IMR-90 (cell line): ENCODE data around the gene TAF1. TPM values are rescaled to one million over a fixed set of nuclear protein-coding genes. Genes with fewer than 3 reads are reported as not detected.

Experiments used
- ATAC-seq: fragments of 200-7000 bp; cut with Tn5 transposase; 2 replicates; pipeline ENCODE4 v1.9.1; 2020; ENCODE audit warnings: low read depth, mild to moderate bottlenecking, moderate library complexity
- BruUV-seq: library from RNA; stranded (reverse); fragments of 400-500 nt; replicated peaks from 2 replicates; lab custom pipeline; 2021; lab: Mats Ljungman, UMichigan
- CTCF ChIA-PET: fragments of 300-600 bp; formaldehyde crosslinking; extraction: SDS; loops from one replicate; lab custom pipeline; 2021; ENCODE audit warnings: antibody characterized with exemption; lab: Yijun Ruan, JAX
- POLR2A ChIA-PET: fragments of 300-600 bp; sonication (Branson Sonifier 250); formaldehyde crosslinking; loops from one replicate; lab custom pipeline; 2022; ENCODE audit warnings: antibody characterized with exemption; ENCODE audit not compliant: unreplicated experiment; lab: Charles Lee
- DNase-seq: peaks from one replicate; pipeline ENCODE4 v3.0.0; 2013
- H2AFZ ChIP-seq: replicated peaks from 2 replicates; pipeline ENCODE3; 2013; ENCODE audit warnings: low read length, mild to moderate bottlenecking; ENCODE audit not compliant: poor library complexity
- H2AK5ac ChIP-seq: 2 replicates; pipeline ENCODE4 v1.6.1; 2013; ENCODE audit warnings: low read depth, low read length, inconsistent platforms
- H2AK9ac ChIP-seq: replicated peaks from 2 replicates; pipeline ENCODE3; 2013; ENCODE audit warnings: mild to moderate bottlenecking, low read depth, low read length, moderate library complexity; ENCODE audit not compliant: poor library complexity
- H2BK120ac ChIP-seq: 2 replicates; pipeline ENCODE4 v1.6.1; 2013; ENCODE audit warnings: low read depth, low read length, inconsistent platforms
- H2BK15ac ChIP-seq: 3 replicates; pipeline ENCODE4 v1.6.1; 2013; ENCODE audit warnings: low read depth, low read length, inconsistent platforms
- H2BK20ac ChIP-seq: 2 replicates; pipeline ENCODE4 v1.6.1; 2013; ENCODE audit warnings: low read depth, mild to moderate bottlenecking, inconsistent platforms, low read length, moderate library complexity
- H2BK5ac ChIP-seq: 2 replicates; pipeline ENCODE4 v1.6.1; 2013; ENCODE audit warnings: mild to moderate bottlenecking, low read depth, low read length, inconsistent platforms; ENCODE audit not compliant: poor library complexity, severe bottlenecking
- H3K14ac ChIP-seq: replicated peaks from 2 replicates; pipeline ENCODE4 v1.6.1; 2013; ENCODE audit warnings: low read depth, low read length, inconsistent platforms
- H3K18ac ChIP-seq: 2 replicates; pipeline ENCODE4 v1.6.1; 2013; ENCODE audit warnings: low read depth, low read length, control low read depth
- H3K23ac ChIP-seq: 2 replicates; pipeline ENCODE4 v1.6.1; 2013; ENCODE audit warnings: low read depth, low read length, inconsistent platforms
- H3K27ac ChIP-seq: 2 replicates; pipeline ENCODE4 v1.5.1; 2013; ENCODE audit warnings: mild to moderate bottlenecking, control low read depth, low read length; ENCODE audit not compliant: insufficient read depth
- H3K27me3 ChIP-seq: 2 replicates; pipeline ENCODE4 v1.6.1; 2013; ENCODE audit warnings: low read length; ENCODE audit not compliant: control insufficient read depth, insufficient read depth
- H3K36me3 ChIP-seq: 2 replicates; pipeline ENCODE4 v1.6.1; 2013; ENCODE audit warnings: low read length, mixed read lengths; ENCODE audit not compliant: control insufficient read depth, insufficient read depth
- H3K4ac ChIP-seq: 2 replicates; pipeline ENCODE4 v1.6.1; 2013; ENCODE audit warnings: low read depth, low read length, inconsistent platforms
- H3K4me1 ChIP-seq: 2 replicates; pipeline ENCODE4 v1.6.1; 2013; ENCODE audit warnings: low read length, mixed read lengths; ENCODE audit not compliant: control insufficient read depth, insufficient read depth
- H3K4me2 ChIP-seq: 2 replicates; pipeline ENCODE4 v1.6.1; 2013; ENCODE audit warnings: low read depth, mild to moderate bottlenecking, control low read depth, low read length, moderate library complexity
- H3K4me3 ChIP-seq: 2 replicates; pipeline ENCODE4 v1.5.1; 2013; ENCODE audit warnings: low read depth, mild to moderate bottlenecking, control low read depth, low read length, moderate library complexity; ENCODE audit not compliant: insufficient read depth
- H3K56ac ChIP-seq: 2 replicates; pipeline ENCODE4 v1.6.1; 2013; ENCODE audit warnings: low read length, inconsistent platforms; ENCODE audit not compliant: insufficient read depth; ENCODE audit errors: extremely low read depth
- H3K79me1 ChIP-seq, 2 experiments: 2 replicates each; pipeline ENCODE4 v1.6.1; 2013; ENCODE audit warnings: low read length in 2 of 2, inconsistent platforms in 1 of 2, low read depth in 1 of 2
- H3K9ac ChIP-seq: 2 replicates; pipeline ENCODE4 v1.6.1; 2013; ENCODE audit warnings: low read depth, low read length, control low read depth
- H3K9me1 ChIP-seq: 2 replicates; pipeline ENCODE4 v1.6.1; 2013; ENCODE audit warnings: low read length, inconsistent platforms; ENCODE audit not compliant: insufficient read depth
- H3K9me3 ChIP-seq: 2 replicates; pipeline ENCODE4 v1.6.1; 2013; ENCODE audit warnings: low read length; ENCODE audit not compliant: control insufficient read depth, insufficient read depth
- H4K20me1 ChIP-seq: 2 replicates; pipeline ENCODE4 v1.6.1; 2013; ENCODE audit warnings: low read length, inconsistent platforms; ENCODE audit not compliant: insufficient read depth
- H4K5ac ChIP-seq: 2 replicates; pipeline ENCODE4 v1.6.1; 2013; ENCODE audit warnings: mild to moderate bottlenecking, low read depth, low read length, control low read depth
- H4K8ac ChIP-seq, 2 experiments: 2 replicates each; pipeline ENCODE4 v1.6.1; 2013; ENCODE audit warnings: low read depth in 2 of 2, low read length in 2 of 2, control low read depth in 1 of 2, inconsistent platforms in 1 of 2
- H4K91ac ChIP-seq: 2 replicates; pipeline ENCODE4 v1.6.1; 2013; ENCODE audit warnings: low read depth, low read length, inconsistent platforms; ENCODE audit not compliant: insufficient read depth
- MAZ ChIP-seq: IDR thresholded peaks from 2 replicates; pipeline ENCODE4 v1.6.1; 2012; ENCODE audit warnings: low read depth, mild to moderate bottlenecking, low read length, improper control_type of control experiment, moderate library complexity, borderline replicate concordance
- NFE2L2 ChIP-seq: fragments of 150-350 bp; IDR thresholded peaks from 2 replicates; pipeline ENCODE4 v1.6.1; 2016; ENCODE audit warnings: low read depth, mild to moderate bottlenecking, low read length
- POLR2A ChIP-seq: IDR thresholded peaks from 2 replicates; pipeline ENCODE4 v1.6.1; 2012; ENCODE audit warnings: mild to moderate bottlenecking, low read depth, low read length
- RCOR1 ChIP-seq: IDR thresholded peaks from 2 replicates; pipeline ENCODE4 v1.6.1; 2012; ENCODE audit warnings: mild to moderate bottlenecking, low read length, improper control_type of control experiment; ENCODE audit not compliant: insufficient replicate concordance
- RFX5 ChIP-seq: IDR thresholded peaks from 2 replicates; pipeline ENCODE4 v1.8.0; 2012; ENCODE audit warnings: low read depth, mild to moderate bottlenecking, low read length, moderate library complexity
- SMC3 ChIP-seq: fragments of 150-350 bp; IDR thresholded peaks from 2 replicates; pipeline ENCODE4 v1.6.1; 2016; ENCODE audit warnings: low read depth, mild to moderate bottlenecking, antibody characterized with exemption, low read length, moderate library complexity
- WGBS, 2 experiments: methylation state at CpG; one replicate each; pipeline versions ENCODE4 v1.1.5 to v1.1.7; 2013; ENCODE audit warnings: missing lambda C conversion rate in 2 of 2; ENCODE audit not compliant: insufficient read length in 1 of 2; ENCODE audit errors: extremely low coverage in 2 of 2; 5-methylcytosine and 5-hydroxymethylcytosine counted together
- dilution Hi-C: fragments of 300-500 bp; cut with HindIII; formaldehyde crosslinking; loops from one replicate; pipeline ENCODE4 v1.14.3; 2018; ENCODE audit warnings: low sequenced_read_pairs; ENCODE audit not compliant: unreplicated experiment
- in situ Hi-C: fragments of 300-500 bp; cut with MboI; formaldehyde crosslinking; loops from 3 replicates; pipeline ENCODE4 v1.14.3; 2019; ENCODE audit warnings: low sequenced_read_pairs, inconsistent platforms, mixed read lengths
- intact Hi-C: fragments of 100-400 bp; cut with micrococcal nuclease; formaldehyde crosslinking; loops from 2 replicates; pipeline ENCODE4 v1.10.0; 2022
- polyA plus RNA-seq, 3 experiments: library from polyadenylated mRNA; depleted of rRNA; stranded (reverse); fragments of >200 nt; gene quantifications; 2 replicates each; pipeline ENCODE4 v1.2.3, GENCODE V29; 2012; ENCODE audit warnings: low replicate concordance in 1 of 3
- total RNA-seq: library from RNA; depleted of rRNA; stranded (reverse); fragments of >200 nt; gene quantifications from 2 replicates; pipeline ENCODE4 v1.2.3, GENCODE V29; 2012
- TF ChIP-seq, protein P1 (sequence below): fragments of 150-350 bp; IDR thresholded peaks from 2 replicates; pipeline ENCODE4 v1.6.1; 2016; ENCODE audit warnings: low read depth, mild to moderate bottlenecking, low read length, moderate library complexity, borderline replicate concordance
- TF ChIP-seq, protein P2 (sequence below): conservative IDR thresholded peaks from 2 replicates; pipeline ENCODE4 v1.5.1; 2012; ENCODE audit warnings: mild to moderate bottlenecking, low read depth, low read length, improper control_type of control experiment
- TF ChIP-seq, protein P3 (sequence below): fragments of 150-350 bp; IDR thresholded peaks from 2 replicates; pipeline ENCODE4 v1.6.1; 2017; ENCODE audit warnings: mild to moderate bottlenecking, antibody characterized with exemption, low read length, low read depth

The TAF1 gene
- total and polyA plus RNA-seq, 2 of the 4 experiments (the other 2 are of a cell fraction) = 15.7 to 25.5 TPM

DNA sequence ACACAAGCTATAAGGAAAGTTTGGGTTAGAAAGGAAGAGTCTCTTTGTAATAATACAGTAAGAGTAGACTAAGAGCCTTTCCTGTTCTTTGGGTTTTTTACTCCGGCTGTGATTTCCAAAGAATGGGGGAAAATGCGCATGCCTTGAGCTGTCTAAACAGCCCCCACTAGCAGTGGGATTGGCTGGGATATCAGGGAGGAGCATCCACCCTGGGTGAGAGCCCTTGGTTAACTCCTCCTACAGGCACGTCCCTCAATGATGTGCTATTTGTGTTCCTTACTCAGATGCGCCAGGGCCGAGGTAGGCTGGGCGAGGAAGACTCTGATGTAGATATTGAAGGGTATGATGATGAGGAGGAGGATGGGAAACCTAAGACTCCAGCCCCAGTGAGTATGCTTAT, 92.7 kb downstream of the TAF1 start:
- ATAC-seq (no peak), DNase-seq (no peak)
- H3K4ac ChIP-seq = no peak overlapping the region
- no peak overlapping the region for H3K14ac ChIP-seq
- H4K5ac ChIP-seq = no peak overlapping the region
- H3K27ac ChIP-seq = no peak overlapping the region
- H3K27me3 ChIP-seq = peaks cover 3% of the 10 kb centered on the region; the same call in 1 of the 2 replicates
- H3K23ac ChIP-seq = no peak overlapping the region
- H3K56ac ChIP-seq = no peak overlapping the region
- no peaks in the 10 kb centered on the region for H3K9me1 ChIP-seq
- H2AK9ac ChIP-seq = no peak overlapping the region
- H2AK5ac ChIP-seq = no peak overlapping the region
- no peak overlapping the region for H2BK20ac ChIP-seq
- no peak overlapping the region for H4K8ac ChIP-seq
- no peaks in the 10 kb centered on the region; a peak in 1 of 4 replicates for H3K79me1 ChIP-seq
- no peak overlapping the region for H2BK120ac ChIP-seq
- H2BK15ac ChIP-seq = no peak overlapping the region
- no peak overlapping the region for H3K9ac ChIP-seq
- no TSS peak for BruUV-seq
- no peak overlapping the region for H3K4me2 ChIP-seq
- H3K4me1 ChIP-seq = no peaks in the 10 kb centered on the region; the same call in 1 of the 2 replicates
- H4K20me1 ChIP-seq = no peaks in the 10 kb centered on the region
- ChIA-PET CTCF (no interaction called here), POLR2A (no interaction called here)
- WGBS, 2 experiments = 87% methylated on average over 3 of the region's 6 CpGs; no CpG with 5 or more reads in 1 of the 2 experiments
- H4K91ac ChIP-seq = no peak overlapping the region
- no peak overlapping the region for H3K18ac ChIP-seq
- H3K4me3 ChIP-seq = no peak overlapping the region
- in situ Hi-C loops (no loop called here), intact Hi-C loops (no loop called here), dilution Hi-C loops (no loop called here)
- no peak for TF ChIP-seq MAZ
- no peak for TF ChIP-seq NFE2L2
- TF ChIP-seq, protein P1, sequence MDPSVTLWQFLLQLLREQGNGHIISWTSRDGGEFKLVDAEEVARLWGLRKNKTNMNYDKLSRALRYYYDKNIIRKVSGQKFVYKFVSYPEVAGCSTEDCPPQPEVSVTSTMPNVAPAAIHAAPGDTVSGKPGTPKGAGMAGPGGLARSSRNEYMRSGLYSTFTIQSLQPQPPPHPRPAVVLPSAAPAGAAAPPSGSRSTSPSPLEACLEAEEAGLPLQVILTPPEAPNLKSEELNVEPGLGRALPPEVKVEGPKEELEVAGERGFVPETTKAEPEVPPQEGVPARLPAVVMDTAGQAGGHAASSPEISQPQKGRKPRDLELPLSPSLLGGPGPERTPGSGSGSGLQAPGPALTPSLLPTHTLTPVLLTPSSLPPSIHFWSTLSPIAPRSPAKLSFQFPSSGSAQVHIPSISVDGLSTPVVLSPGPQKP = no peak
- no peak for TF ChIP-seq RFX5
- TF ChIP-seq, protein P2, sequence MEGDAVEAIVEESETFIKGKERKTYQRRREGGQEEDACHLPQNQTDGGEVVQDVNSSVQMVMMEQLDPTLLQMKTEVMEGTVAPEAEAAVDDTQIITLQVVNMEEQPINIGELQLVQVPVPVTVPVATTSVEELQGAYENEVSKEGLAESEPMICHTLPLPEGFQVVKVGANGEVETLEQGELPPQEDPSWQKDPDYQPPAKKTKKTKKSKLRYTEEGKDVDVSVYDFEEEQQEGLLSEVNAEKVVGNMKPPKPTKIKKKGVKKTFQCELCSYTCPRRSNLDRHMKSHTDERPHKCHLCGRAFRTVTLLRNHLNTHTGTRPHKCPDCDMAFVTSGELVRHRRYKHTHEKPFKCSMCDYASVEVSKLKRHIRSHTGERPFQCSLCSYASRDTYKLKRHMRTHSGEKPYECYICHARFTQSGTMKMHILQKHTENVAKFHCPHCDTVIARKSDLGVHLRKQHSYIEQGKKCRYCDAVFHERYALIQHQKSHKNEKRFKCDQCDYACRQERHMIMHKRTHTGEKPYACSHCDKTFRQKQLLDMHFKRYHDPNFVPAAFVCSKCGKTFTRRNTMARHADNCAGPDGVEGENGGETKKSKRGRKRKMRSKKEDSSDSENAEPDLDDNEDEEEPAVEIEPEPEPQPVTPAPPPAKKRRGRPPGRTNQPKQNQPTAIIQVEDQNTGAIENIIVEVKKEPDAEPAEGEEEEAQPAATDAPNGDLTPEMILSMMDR = no peak
- TF ChIP-seq SMC3 = no peak
- TF ChIP-seq, protein P3, sequence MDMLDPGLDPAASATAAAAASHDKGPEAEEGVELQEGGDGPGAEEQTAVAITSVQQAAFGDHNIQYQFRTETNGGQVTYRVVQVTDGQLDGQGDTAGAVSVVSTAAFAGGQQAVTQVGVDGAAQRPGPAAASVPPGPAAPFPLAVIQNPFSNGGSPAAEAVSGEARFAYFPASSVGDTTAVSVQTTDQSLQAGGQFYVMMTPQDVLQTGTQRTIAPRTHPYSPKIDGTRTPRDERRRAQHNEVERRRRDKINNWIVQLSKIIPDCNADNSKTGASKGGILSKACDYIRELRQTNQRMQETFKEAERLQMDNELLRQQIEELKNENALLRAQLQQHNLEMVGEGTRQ = no peak
- TF ChIP-seq RCOR1 = no peak
- TF ChIP-seq POLR2A = no peak
- H3K9me3 ChIP-seq = no peaks in the 10 kb centered on the region
- peaks cover 34% of the 10 kb centered on the region for H3K36me3 ChIP-seq
- no peak overlapping the region for H2AFZ ChIP-seq
- no peak overlapping the region for H2BK5ac ChIP-seq
